ENCODE data around the gene ALDH1B1. TPM values are rescaled to one million over a fixed set of nuclear protein-coding genes. Genes with fewer than 3 reads are reported as not detected.

Gene ALDH1B1
- total RNA-seq, result 16.2 and 26.1 TPM in 2 replicates

GRCh38 chr9:38392235-38393127 lies at the start of gene ALDH1B1:
ALDH1B1 (plus strand) TSS chr9:38392702; CDS start chr9:38395749, 3,047 bp downstream.

DNA sequence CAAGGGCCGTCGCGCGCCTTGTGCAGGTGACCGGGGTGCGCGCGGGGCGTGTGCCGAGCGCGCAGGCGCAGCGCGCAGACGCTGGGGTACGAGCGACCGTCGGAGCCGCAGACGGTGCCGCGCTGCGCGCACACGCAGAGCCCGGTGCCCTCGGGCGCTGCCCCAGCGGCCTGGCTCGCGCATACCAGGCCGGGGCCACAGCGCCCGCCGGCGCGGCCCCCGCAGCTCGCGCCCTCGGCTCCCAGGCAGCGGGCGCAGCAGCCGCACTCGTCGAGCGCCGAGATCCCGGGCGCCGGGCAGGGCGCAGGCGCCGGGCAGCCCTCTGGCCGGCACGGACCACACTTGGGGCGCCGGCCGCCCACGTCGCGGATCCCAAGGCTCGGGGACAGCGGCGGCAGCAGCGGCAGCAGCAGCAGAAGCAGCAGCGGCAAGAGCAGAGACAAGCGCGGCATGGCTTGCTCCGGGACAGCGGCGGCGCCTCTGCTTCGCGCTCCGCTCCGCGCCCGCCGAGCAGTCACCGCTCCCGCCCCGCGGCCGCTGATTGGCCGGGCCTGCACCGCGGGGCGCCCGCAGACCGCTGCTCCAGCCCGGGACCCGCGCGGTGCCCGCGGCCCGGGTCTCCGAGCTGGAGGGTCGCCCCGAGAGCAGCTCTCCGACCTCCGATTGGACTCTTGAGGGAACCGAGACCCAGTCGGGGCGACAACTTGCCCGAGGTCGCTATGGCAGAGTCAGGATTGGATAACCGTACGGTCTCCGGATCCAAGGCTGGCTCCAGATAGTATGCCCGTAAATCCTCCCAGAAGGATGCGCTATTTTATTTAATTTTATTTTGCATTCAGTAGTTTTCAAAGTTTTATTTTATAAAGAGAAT lies 31.7 kb downstream of the ALDH1B1 start, which contains the start of gene IGFBPL1:
Gene IGFBPL1 (minus strand): TSS at position 482 of the 871 bp plus-strand sequence. CDS start 30 bp downstream, at position 452.

Other genes with a start within 250 kb of the ALDH1B1 start
- not detected in 2 replicates for gene IGFBPL1, start 31.8 kb downstream of the ALDH1B1 start, total RNA-seq
- gene ANKRD18A, start 227.9 kb downstream of the ALDH1B1 start, total RNA-seq, result not detected in 2 replicates

Measured in cardiac atrium fibroblast (primary cell).